Measurements from ENCODE around the gene OTUD3. TPM values are rescaled to one million over a fixed set of nuclear protein-coding genes. Genes with fewer than 3 reads are reported as not detected.

Gene OTUD3
- total and polyA plus RNA-seq, 2 of the 13 experiments (the other 11 are each of a cell fraction or from before 2014, with no cell fraction given), result 5.2 to 7.5 TPM

DNA sequence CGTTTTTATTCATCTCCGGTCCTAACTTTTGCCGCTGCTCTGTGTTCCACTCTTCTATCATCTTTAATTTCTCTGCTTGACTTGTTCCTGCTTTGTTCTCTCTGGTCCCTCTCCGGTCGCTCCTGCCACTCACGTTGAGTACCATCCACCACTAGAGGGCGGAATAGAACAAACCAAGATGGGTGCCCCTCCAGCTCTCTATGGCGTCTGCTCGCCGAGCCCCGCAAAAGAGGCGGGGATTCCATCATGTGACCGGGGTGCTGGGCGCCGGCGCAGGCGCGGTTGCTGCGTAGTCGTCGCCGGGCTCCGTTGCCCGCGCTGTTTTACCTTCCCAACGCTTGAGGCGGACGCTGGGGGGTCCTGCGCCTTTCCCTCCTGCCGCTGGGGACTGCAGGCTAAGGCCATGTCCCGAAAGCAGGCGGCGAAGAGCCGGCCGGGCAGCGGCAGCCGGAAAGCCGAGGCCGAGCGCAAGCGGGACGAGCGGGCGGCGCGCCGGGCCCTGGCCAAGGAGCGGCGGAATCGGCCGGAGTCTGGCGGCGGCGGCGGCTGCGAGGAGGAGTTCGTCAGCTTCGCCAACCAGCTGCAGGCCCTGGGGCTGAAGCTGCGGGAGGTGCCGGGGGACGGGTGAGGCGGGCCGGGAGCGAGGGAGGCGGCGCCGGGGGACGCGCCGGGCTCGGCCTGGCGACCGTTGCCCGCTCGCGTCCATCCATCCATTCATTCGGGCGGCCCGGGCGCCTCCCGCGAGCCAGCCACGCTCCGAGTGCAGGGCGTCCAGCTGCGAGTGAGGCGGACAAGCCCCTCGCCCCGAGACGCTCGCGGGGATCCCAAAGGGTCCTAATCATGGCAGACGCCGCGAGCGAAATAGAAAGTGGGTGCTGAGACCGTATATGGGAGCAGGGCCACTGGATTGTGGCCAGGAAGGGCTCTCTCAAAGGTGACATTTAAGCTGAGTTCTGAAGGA is at the start of gene OTUD3 (continued):
- TF ChIP-seq POLR2A (IDR thresholded peaks at IDR 0.05; ENCODE audit: insufficient read depth in 1 of 2, low read depth in 2 of 2, low read length in 2 of 2) (peak; percentile 68 to 87), ZNF530 (CRISPR knock-in tag; IDR thresholded peaks at IDR 0.05; ENCODE audit: low read depth) (no peak), ZNF230 (CRISPR knock-in tag; IDR thresholded peaks at IDR 0.05) (0 out of 2 replicates have a peak, but pooled peaks have one; percentile 27), HHEX (CRISPR knock-in tag; IDR thresholded peaks at IDR 0.05) (no peak), CENPX (CRISPR knock-in tag; IDR thresholded peaks at IDR 0.05) (no peak), MIER3 (CRISPR knock-in tag; IDR thresholded peaks at IDR 0.05; ENCODE audit: borderline replicate concordance) (peak; percentile 84), MLLT10 (CRISPR knock-in tag; IDR thresholded peaks at IDR 0.05) (no peak), DMAP1 (CRISPR knock-in tag; IDR thresholded peaks at IDR 0.05) (0 out of 2 replicates have a peak, but pooled peaks have one; percentile 37), PRPF4 (IDR thresholded peaks at IDR 0.05; ENCODE audit: low read depth, low read length, poor library complexity, severe bottlenecking) (no peak), ZBTB44 (CRISPR knock-in tag; IDR thresholded peaks at IDR 0.05) (no peak), TGIF2 (CRISPR knock-in tag; IDR thresholded peaks at IDR 0.05) (peak; percentile 34; the same call in 1 of the 2 replicates), ZMAT3 (CRISPR knock-in tag; conservative IDR thresholded peaks at IDR 0.05) (peak; percentile 94), SMC3 (IDR thresholded peaks at IDR 0.05; ENCODE audit: low read length) (peak; percentile 44; the same call in 1 of the 2 replicates)
- TF ChIP-seq, protein P1, sequence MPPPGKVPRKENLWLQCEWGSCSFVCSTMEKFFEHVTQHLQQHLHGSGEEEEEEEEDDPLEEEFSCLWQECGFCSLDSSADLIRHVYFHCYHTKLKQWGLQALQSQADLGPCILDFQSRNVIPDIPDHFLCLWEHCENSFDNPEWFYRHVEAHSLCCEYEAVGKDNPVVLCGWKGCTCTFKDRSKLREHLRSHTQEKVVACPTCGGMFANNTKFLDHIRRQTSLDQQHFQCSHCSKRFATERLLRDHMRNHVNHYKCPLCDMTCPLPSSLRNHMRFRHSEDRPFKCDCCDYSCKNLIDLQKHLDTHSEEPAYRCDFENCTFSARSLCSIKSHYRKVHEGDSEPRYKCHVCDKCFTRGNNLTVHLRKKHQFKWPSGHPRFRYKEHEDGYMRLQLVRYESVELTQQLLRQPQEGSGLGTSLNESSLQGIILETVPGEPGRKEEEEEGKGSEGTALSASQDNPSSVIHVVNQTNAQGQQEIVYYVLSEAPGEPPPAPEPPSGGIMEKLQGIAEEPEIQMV (CRISPR knock-in tag; IDR thresholded peaks at IDR 0.05; ENCODE audit: low read depth), result peak; percentile 91
- TF ChIP-seq, protein P2, sequence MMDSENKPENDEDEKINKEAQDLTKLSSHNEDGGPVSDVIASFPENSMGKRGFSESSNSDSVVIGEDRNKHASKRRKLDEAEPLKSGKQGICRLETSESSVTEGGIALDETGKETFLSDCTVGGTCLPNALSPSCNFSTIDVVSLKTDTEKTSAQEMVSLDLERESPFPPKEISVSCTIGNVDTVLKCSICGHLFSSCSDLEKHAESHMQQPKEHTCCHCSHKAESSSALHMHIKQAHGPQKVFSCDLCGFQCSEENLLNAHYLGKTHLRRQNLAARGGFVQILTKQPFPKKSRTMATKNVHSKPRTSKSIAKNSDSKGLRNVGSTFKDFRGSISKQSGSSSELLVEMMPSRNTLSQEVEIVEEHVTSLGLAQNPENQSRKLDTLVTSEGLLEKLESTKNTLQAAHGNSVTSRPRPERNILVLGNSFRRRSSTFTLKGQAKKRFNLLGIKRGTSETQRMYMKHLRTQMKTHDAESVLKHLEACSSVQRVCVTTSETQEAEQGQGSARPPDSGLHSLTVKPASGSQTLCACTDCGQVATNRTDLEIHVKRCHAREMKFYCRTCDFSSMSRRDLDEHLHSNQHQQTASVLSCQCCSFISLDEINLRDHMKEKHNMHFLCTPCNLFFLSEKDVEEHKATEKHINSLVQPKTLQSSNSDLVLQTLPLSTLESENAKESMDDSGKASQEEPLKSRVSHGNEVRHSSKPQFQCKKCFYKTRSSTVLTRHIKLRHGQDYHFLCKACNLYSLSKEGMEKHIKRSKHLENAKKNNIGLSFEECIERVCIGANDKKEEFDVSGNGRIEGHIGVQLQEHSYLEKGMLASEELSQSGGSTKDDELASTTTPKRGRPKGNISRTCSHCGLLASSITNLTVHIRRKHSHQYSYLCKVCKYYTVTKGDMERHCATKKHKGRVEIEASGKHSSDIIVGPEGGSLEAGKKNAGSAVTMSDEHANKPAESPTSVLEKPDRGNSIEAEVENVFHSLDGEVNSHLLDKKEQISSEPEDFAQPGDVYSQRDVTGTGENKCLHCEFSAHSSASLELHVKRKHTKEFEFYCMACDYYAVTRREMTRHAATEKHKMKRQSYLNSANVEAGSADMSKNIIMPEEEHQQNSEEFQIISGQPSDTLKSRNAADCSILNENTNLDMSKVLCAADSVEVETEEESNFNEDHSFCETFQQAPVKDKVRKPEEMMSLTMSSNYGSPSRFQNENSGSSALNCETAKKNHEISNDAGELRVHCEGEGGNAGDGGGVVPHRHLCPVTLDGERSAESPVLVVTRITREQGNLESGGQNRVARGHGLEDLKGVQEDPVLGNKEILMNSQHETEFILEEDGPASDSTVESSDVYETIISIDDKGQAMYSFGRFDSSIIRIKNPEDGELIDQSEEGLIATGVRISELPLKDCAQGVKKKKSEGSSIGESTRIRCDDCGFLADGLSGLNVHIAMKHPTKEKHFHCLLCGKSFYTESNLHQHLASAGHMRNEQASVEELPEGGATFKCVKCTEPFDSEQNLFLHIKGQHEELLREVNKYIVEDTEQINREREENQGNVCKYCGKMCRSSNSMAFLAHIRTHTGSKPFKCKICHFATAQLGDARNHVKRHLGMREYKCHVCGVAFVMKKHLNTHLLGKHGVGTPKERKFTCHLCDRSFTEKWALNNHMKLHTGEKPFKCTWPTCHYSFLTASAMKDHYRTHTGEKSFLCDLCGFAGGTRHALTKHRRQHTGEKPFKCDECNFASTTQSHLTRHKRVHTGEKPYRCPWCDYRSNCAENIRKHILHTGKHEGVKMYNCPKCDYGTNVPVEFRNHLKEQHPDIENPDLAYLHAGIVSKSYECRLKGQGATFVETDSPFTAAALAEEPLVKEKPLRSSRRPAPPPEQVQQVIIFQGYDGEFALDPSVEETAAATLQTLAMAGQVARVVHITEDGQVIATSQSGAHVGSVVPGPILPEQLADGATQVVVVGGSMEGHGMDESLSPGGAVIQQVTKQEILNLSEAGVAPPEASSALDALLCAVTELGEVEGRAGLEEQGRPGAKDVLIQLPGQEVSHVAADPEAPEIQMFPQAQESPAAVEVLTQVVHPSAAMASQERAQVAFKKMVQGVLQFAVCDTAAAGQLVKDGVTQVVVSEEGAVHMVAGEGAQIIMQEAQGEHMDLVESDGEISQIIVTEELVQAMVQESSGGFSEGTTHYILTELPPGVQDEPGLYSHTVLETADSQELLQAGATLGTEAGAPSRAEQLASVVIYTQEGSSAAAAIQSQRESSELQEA (CRISPR knock-in tag; IDR thresholded peaks at IDR 0.05; ENCODE audit: not compliant biosample characterization), result peak; percentile 34
- TF ChIP-seq, protein P3, sequence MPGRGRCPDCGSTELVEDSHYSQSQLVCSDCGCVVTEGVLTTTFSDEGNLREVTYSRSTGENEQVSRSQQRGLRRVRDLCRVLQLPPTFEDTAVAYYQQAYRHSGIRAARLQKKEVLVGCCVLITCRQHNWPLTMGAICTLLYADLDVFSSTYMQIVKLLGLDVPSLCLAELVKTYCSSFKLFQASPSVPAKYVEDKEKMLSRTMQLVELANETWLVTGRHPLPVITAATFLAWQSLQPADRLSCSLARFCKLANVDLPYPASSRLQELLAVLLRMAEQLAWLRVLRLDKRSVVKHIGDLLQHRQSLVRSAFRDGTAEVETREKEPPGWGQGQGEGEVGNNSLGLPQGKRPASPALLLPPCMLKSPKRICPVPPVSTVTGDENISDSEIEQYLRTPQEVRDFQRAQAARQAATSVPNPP (CRISPR knock-in tag; IDR thresholded peaks at IDR 0.05), result 0 out of 2 replicates have a peak, but pooled peaks have one; percentile 54
